GM19035 (cell line): ENCODE results near the gene THAP4.

Experiments used
- ATAC-seq: cut with Tn5 transposase; IDR thresholded peaks from one replicate; pipeline ENCODE4 v1.9.1; 2021; ENCODE audit not compliant: unreplicated experiment

Gene THAP4

GRCh38 chr2:241551998-241552737, 84.8 kb downstream of the THAP4 start:
- ATAC-seq, result no peak

GRCh38 chr2:241551599-241551997, 85.4 kb downstream of the THAP4 start:
- ATAC-seq, result no peak

GRCh38 chr2:241550616-241551580, 86.1 kb downstream of the THAP4 start:
- no peak for ATAC-seq

- ATAC-seq, result no peak
Measured at GRCh38 chr2:241548451-241548835, 88.5 kb downstream of the THAP4 start.

- no peak for ATAC-seq
Measured at GRCh38 chr2:241547781-241548450, 89.0 kb downstream of the THAP4 start.

GRCh38 chr2:241546771-241547498, 90.0 kb downstream of the THAP4 start:
- no peak for ATAC-seq

GRCh38 chr2:241545523-241546473, 91.2 kb downstream of the THAP4 start:
- no peak for ATAC-seq

- no peak for ATAC-seq
Measured at GRCh38 chr2:241545106-241545505, 91.9 kb downstream of the THAP4 start.

GRCh38 chr2:241542278-241542605, 94.7 kb downstream of the THAP4 start:
- ATAC-seq, result no peak

- no peak for ATAC-seq
Measured at GRCh38 chr2:241541564-241542277, 95.2 kb downstream of the THAP4 start.

- ATAC-seq, result no peak
Measured at GRCh38 chr2:241540771-241541561, 96.0 kb downstream of the THAP4 start.

- ATAC-seq, result no peak
Measured at GRCh38 chr2:241540401-241540770, 96.6 kb downstream of the THAP4 start.

- ATAC-seq, result no peak
Measured at GRCh38 chr2:241539616-241540374, 97.2 kb downstream of the THAP4 start.

GRCh38 chr2:241538838-241539615, 97.9 kb downstream of the THAP4 start:
- ATAC-seq, result no peak

- ATAC-seq, result no peak
Measured at GRCh38 chr2:241535871-241536655, 100.9 kb downstream of the THAP4 start.

GRCh38 chr2:241534701-241535375, 102.1 kb downstream of the THAP4 start:
- ATAC-seq, result no peak
